HEK293T (cell line): ENCODE results near the gene KCTD12.

Experiments used
- BHLHE40 ChIP-seq: fragments of 450-650 bp; IDR thresholded peaks from 2 replicates; pipeline ENCODE4 v1.6.1; 2016; ENCODE audit warnings: mild to moderate bottlenecking, moderate library complexity, borderline replicate concordance
- ELF4 ChIP-seq: fragments of 450-650 bp; IDR thresholded peaks from 2 replicates; pipeline ENCODE4 v1.6.1; 2017; ENCODE audit warnings: antibody characterized with exemption
- FOXA1 ChIP-seq: fragments of 450-650 bp; IDR thresholded peaks from 2 replicates; pipeline ENCODE4 v1.6.1; 2016; ENCODE audit warnings: mild to moderate bottlenecking
- FOXM1 ChIP-seq: fragments of 450-650 bp; IDR thresholded peaks from 2 replicates; pipeline ENCODE4 v1.6.1; 2017; ENCODE audit warnings: mild to moderate bottlenecking, borderline replicate concordance
- HDGF ChIP-seq: fragments of 450-650 bp; IDR thresholded peaks from 2 replicates; pipeline ENCODE4 v1.6.1; 2017; ENCODE audit warnings: antibody characterized with exemption, borderline replicate concordance
- LEF1 ChIP-seq: fragments of 450-650 bp; IDR thresholded peaks from 2 replicates; pipeline ENCODE4 v1.6.1; 2017; ENCODE audit warnings: mild to moderate bottlenecking, borderline replicate concordance
- SUZ12 ChIP-seq: fragments of 450-650 bp; IDR thresholded peaks from 2 replicates; pipeline ENCODE4 v1.6.1; 2016; ENCODE audit warnings: mild to moderate bottlenecking
- TARDBP ChIP-seq: fragments of 450-650 bp; IDR thresholded peaks from 2 replicates; pipeline ENCODE4 v1.6.1; 2016
- ZNF384 ChIP-seq: fragments of 450-650 bp; IDR thresholded peaks from 2 replicates; pipeline ENCODE4 v1.6.1; 2016

GRCh38 chr13:76921516-76921915 is 35.3 kb upstream of the KCTD12 start:
- TF ChIP-seq ZNF384 (no peak), FOXM1 (no peak), HDGF (no peak), SUZ12 (no peak), TARDBP (no peak), ELF4 (no peak), BHLHE40 (no peak), LEF1 (no peak), FOXA1 (no peak)
